Measurements from ENCODE around the gene PNLIP.
A peak's percentile ranks its signal among the peaks of the same experiment; 100 is the strongest.

The PNLIP gene

GRCh38 chr10:116587878-116588591, 42.3 kb downstream of the PNLIP start:
- no peak for DNase-seq

GRCh38 chr10:116588995-116589394, 43.3 kb downstream of the PNLIP start:
- DNase-seq, result no peak

GRCh38 chr10:116589926-116590325, 44.2 kb downstream of the PNLIP start:
- no peak for DNase-seq

- DNase-seq, result no peak
Observed at GRCh38 chr10:116590590-116591444, 45.1 kb downstream of the PNLIP start, which contains the start of gene PNLIPRP1. Gene PNLIPRP1 (plus strand): TSS chr10:116590959. CDS start chr10:116591130, 171 bp downstream.

- DNase-seq, result no peak
Observed at GRCh38 chr10:116593139-116593740, 47.5 kb downstream of the PNLIP start.

GRCh38 chr10:116594525-116595035, 48.8 kb downstream of the PNLIP start:
- DNase-seq, result no peak

- DNase-seq, result no peak
Observed at GRCh38 chr10:116596062-116596461, 50.3 kb downstream of the PNLIP start.

- DNase-seq, result no peak
Observed at GRCh38 chr10:116597543-116597942, 51.8 kb downstream of the PNLIP start.

- no peak for DNase-seq
Observed at GRCh38 chr10:116598329-116598728, 52.6 kb downstream of the PNLIP start.

- no peak for DNase-seq
Observed at GRCh38 chr10:116599991-116600390, 54.3 kb downstream of the PNLIP start.

GRCh38 chr10:116602648-116603400, 57.1 kb downstream of the PNLIP start:
- DNase-seq, result peak; percentile 23

- no peak for DNase-seq
Observed at GRCh38 chr10:116606061-116606483, 60.3 kb downstream of the PNLIP start.

GRCh38 chr10:116607336-116607735, 61.6 kb downstream of the PNLIP start:
- DNase-seq, result no peak

GRCh38 chr10:116608686-116609594, 63.2 kb downstream of the PNLIP start:
- no peak for DNase-seq

- DNase-seq, result no peak
Observed at GRCh38 chr10:116610443-116611152, 64.9 kb downstream of the PNLIP start.

- DNase-seq, result no peak
Observed at GRCh38 chr10:116611153-116611545, 65.4 kb downstream of the PNLIP start.

- DNase-seq, result no peak
Observed at GRCh38 chr10:116612107-116612769, 66.5 kb downstream of the PNLIP start.

GRCh38 chr10:116613471-116613870, 67.7 kb downstream of the PNLIP start:
- DNase-seq, result no peak

GRCh38 chr10:116614796-116615195, 69.1 kb downstream of the PNLIP start:
- DNase-seq, result no peak

GRCh38 chr10:116615199-116615776, 69.6 kb downstream of the PNLIP start:
- DNase-seq, result no peak
